Measurements from ENCODE around the gene PADI3. TPM values are rescaled to one million over a fixed set of nuclear protein-coding genes. Genes with fewer than 3 reads are reported as not detected.

PADI3 gene
- total RNA-seq, 4 donors from 2014 or later = not detected

DNA sequence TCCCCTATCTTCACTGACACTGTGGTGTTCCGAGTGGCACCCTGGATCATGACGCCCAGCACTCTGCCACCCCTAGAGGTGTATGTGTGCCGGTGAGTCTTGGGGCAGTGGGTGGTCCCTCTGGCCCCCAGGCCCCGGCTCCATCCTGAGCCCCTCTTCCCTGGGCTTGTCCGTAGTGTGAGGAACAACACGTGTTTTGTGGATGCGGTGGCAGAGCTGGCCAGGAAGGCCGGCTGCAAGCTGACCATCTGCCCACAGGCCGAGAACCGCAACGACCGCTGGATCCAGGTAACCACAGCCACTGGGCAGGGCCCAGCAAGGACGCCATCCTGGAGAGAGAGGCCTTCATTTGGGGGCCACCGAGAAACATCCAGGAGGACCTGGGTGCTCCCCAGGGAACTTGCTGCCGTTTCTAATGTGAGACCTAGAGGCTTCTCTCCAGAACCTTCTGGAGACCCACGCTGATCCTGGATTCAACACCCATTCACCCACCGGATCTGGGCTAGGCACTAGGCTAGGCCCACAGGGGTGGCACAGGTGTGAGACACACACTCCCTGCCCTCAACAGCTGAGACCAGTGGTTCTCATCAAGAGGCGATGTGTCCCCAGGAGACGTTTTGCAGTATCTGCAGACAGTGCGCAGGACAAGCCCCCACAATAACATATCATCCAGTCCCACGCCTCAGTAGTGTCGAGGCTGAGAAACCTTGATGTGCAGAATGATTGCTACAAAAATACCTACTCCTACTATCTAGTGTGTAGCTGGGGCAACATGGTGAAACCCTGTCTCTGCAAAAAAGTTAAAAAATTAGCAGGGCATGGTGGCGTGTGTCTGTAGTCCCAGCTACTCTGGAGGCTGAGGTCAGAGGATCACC, 22.2 kb downstream of the PADI3 start:
- no peaks in the 10 kb centered on the region for H3K9me3 ChIP-seq
- H3K27me3 ChIP-seq = peaks cover 0 to 29% (median 0%) of the 10 kb centered on the region in 4 donors

DNA sequence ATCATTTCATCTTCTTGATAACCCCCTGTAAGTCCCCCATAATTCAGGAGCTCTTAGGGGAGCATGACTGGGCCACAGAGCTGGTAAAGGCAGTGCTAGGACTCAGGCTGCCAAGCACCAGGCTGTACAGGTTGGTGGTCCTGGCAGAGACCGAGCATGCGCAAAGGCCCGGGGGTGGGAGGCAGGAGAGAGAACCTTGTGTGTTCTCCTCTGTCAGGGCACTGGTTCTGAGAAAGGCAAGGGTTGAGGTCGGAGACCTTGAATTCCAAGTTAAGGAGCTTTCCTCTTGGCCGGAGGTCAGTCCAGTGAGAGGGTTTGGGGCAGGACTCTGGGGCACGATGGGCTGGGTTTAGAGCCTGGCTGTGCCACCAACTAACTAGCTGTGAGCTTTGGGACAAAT, 23.2 kb downstream of the PADI3 start:
- WGBS = 93% methylated on average over 6 of the region's 6 CpGs
- Histone ChIP-seq H3K36me3 (no peaks in the 10 kb centered on the region), H3K27ac (replicated peaks in 1 of 4) (no peak overlapping the region), H3K27me3 (peaks cover 0 to 39% (median 0%) of the 10 kb centered on the region in 4 donors), H3K4me1 (no peaks in the 10 kb centered on the region), H3K4me3 (no peak overlapping the region), H3K9me3 (no peaks in the 10 kb centered on the region)
- no peak for TF ChIP-seq EP300 (IDR thresholded peaks at IDR 0.05)
- TF ChIP-seq POLR2AphosphoS5 (IDR thresholded peaks at IDR 0.05) = no peak
- TF ChIP-seq POLR2A (IDR thresholded peaks at IDR 0.05; ENCODE audit: low read depth) = no peak
- TF ChIP-seq, protein P1, sequence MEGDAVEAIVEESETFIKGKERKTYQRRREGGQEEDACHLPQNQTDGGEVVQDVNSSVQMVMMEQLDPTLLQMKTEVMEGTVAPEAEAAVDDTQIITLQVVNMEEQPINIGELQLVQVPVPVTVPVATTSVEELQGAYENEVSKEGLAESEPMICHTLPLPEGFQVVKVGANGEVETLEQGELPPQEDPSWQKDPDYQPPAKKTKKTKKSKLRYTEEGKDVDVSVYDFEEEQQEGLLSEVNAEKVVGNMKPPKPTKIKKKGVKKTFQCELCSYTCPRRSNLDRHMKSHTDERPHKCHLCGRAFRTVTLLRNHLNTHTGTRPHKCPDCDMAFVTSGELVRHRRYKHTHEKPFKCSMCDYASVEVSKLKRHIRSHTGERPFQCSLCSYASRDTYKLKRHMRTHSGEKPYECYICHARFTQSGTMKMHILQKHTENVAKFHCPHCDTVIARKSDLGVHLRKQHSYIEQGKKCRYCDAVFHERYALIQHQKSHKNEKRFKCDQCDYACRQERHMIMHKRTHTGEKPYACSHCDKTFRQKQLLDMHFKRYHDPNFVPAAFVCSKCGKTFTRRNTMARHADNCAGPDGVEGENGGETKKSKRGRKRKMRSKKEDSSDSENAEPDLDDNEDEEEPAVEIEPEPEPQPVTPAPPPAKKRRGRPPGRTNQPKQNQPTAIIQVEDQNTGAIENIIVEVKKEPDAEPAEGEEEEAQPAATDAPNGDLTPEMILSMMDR (IDR thresholded peaks at IDR 0.05) = no peak
- intact Hi-C loops (cut with DNase I) = no loop called here
- no peak for DNase-seq (ENCODE audit: extremely low spot score)

More for the DNA sequence above, 22.2 kb downstream of the PADI3 start:
- H3K4me1 ChIP-seq = no peaks in the 10 kb centered on the region
- no peak overlapping the region for H3K4me3 ChIP-seq
- intact Hi-C loops (cut with DNase I) = no loop called here
- 88% methylated on average over 22 of the region's 23 CpGs for WGBS
- H3K36me3 ChIP-seq = no peaks in the 10 kb centered on the region
- no peak for DNase-seq (ENCODE audit: extremely low spot score)
- no peak for TF ChIP-seq EP300 (IDR thresholded peaks at IDR 0.05)
- TF ChIP-seq POLR2AphosphoS5 (IDR thresholded peaks at IDR 0.05) = no peak
- TF ChIP-seq POLR2A (IDR thresholded peaks at IDR 0.05; ENCODE audit: low read depth) = no peak
- TF ChIP-seq, protein P1 (IDR thresholded peaks at IDR 0.05) = no peak
- no peak overlapping the region for H3K27ac ChIP-seq (replicated peaks in 1 of 4)

DNA sequence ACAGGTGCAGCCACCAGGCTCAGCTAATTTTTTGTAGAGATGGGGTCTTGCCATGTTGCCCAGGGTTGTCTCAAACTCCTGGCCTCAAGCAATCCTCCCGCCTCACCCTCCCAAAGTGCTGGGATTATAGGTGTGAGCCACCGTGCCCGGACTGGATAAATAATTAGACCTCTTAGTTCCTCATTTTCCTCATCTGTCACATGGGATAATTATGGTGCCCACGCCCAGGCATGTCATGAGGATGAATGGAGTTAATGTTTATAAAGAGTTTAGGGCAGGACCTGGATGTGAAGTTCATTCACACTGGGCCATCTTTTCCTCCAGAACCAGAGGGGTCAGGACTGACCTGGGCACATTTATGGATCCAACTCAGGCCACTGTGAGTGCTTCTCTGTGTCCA, 23.7 kb downstream of the PADI3 start:
- no peak for DNase-seq (ENCODE audit: extremely low spot score)

DNA sequence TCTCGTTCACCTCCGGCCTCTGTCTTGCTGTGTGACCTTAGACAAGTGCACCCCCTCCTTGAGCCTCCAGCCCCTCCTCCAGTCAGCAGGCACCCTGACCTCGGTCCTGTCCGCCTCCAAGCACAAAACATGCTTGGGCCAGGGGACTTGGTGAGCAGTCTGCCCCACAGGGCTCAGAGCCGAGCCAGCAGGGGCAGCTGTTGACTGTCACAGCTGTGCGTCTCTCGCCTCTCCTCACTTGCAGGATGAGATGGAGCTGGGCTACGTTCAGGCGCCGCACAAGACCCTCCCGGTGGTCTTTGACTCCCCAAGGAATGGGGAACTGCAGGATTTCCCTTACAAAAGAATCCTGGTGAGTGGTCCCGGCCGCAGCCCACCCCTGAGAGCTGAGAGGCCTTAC, 24.2 kb downstream of the PADI3 start:
- Histone ChIP-seq H3K4me1 (no peaks in the 10 kb centered on the region), H3K36me3 (no peaks in the 10 kb centered on the region), H3K4me3 (no peak overlapping the region), H3K9me3 (no peaks in the 10 kb centered on the region), H3K27me3 (peaks cover 0 to 47% (median 0%) of the 10 kb centered on the region in 4 donors), H3K27ac (replicated peaks in 1 of 4) (no peak overlapping the region)
- DNase-seq (ENCODE audit: extremely low spot score) = no peak
- intact Hi-C loops (cut with DNase I) = no loop called here
- TF ChIP-seq POLR2A (IDR thresholded peaks at IDR 0.05; ENCODE audit: low read depth) (no peak), EP300 (IDR thresholded peaks at IDR 0.05) (no peak), POLR2AphosphoS5 (IDR thresholded peaks at IDR 0.05) (no peak)
- TF ChIP-seq, protein P1 (IDR thresholded peaks at IDR 0.05) = no peak
- 60% methylated on average over 10 of the region's 13 CpGs for WGBS

More for the DNA sequence above, 23.7 kb downstream of the PADI3 start:
- H3K4me3 ChIP-seq = no peak overlapping the region
- H3K27me3 ChIP-seq = peaks cover 0 to 42% (median 0%) of the 10 kb centered on the region in 4 donors
- no peaks in the 10 kb centered on the region for H3K9me3 ChIP-seq
- intact Hi-C loops (cut with DNase I) = no loop called here
- no peaks in the 10 kb centered on the region for H3K4me1 ChIP-seq
- TF ChIP-seq EP300 (IDR thresholded peaks at IDR 0.05) (no peak), POLR2AphosphoS5 (IDR thresholded peaks at IDR 0.05) (no peak), POLR2A (IDR thresholded peaks at IDR 0.05; ENCODE audit: low read depth) (no peak)
- TF ChIP-seq, protein P1 (IDR thresholded peaks at IDR 0.05) = no peak
- WGBS = 60% methylated on average over 4 of the region's 4 CpGs
- no peak overlapping the region for H3K27ac ChIP-seq (replicated peaks in 1 of 4)
- no peaks in the 10 kb centered on the region for H3K36me3 ChIP-seq
